H1 (cell line): ENCODE results near the gene ASB11. TPM values are rescaled to one million over a fixed set of nuclear protein-coding genes. Genes with fewer than 3 reads are reported as not detected.

ENCODE experiments used
- CTCF ChIA-PET: fragments of 300-600 bp; sonication (Branson Sonifier 250); formaldehyde crosslinking; loops from one replicate; lab custom pipeline; 2021; ENCODE audit not compliant: partially characterized antibody; lab: Charles Lee
- POLR2A ChIA-PET: fragments of 300-600 bp; sonication (Branson Sonifier 250); formaldehyde crosslinking; loops from one replicate; lab custom pipeline; 2021; ENCODE audit warnings: inconsistent platforms; ENCODE audit not compliant: partially characterized antibody; lab: Charles Lee
- DNase-seq, 2 experiments: peaks; one replicate each; pipeline versions ENCODE4 v3.0.0 to v3.0.0-alpha.2; 2010 to 2022; ENCODE audit warnings: low spot score in 2 of 2, low read depth in 1 of 2, mixed read lengths in 1 of 2
- FAIRE-seq: peaks from 2 replicates; lab custom pipeline; 2011; peaks lifted over from hg19 to GRCh38; lab: Jason Lieb, UNC
- H2AFZ ChIP-seq: 2 replicates; pipeline ENCODE4 v1.8.1; 2012; ENCODE audit warnings: low read length, inconsistent platforms
- H2AK5ac ChIP-seq: 2 replicates; pipeline ENCODE4 v1.6.1; 2013; ENCODE audit warnings: low read depth, low read length
- H2BK120ac ChIP-seq: replicated peaks from 2 replicates; pipeline ENCODE3; 2013; ENCODE audit warnings: low read depth, low read length, inconsistent platforms
- H2BK12ac ChIP-seq: 2 replicates; pipeline ENCODE4 v1.6.1; 2013; ENCODE audit warnings: low read depth, low read length
- H2BK15ac ChIP-seq: 2 replicates; pipeline ENCODE4 v1.6.1; 2013; ENCODE audit warnings: low read length
- H2BK20ac ChIP-seq: 2 replicates; pipeline ENCODE4 v1.6.1; 2013; ENCODE audit warnings: low read length
- H2BK5ac ChIP-seq: 2 replicates; pipeline ENCODE4 v1.6.1; 2013; ENCODE audit warnings: low read depth, low read length
- H3K14ac ChIP-seq: 2 replicates; pipeline ENCODE4 v1.6.1; 2013; ENCODE audit warnings: inconsistent platforms; ENCODE audit not compliant: insufficient read length
- H3K18ac ChIP-seq: 2 replicates; pipeline ENCODE4 v1.6.1; 2013; ENCODE audit warnings: low read length; ENCODE audit errors: extremely low read depth
- H3K23ac ChIP-seq: 2 replicates; pipeline ENCODE4 v1.6.1; 2013; ENCODE audit warnings: inconsistent platforms; ENCODE audit not compliant: insufficient read length
- H3K23me2 ChIP-seq: 2 replicates; pipeline ENCODE4 v1.6.1; 2013; ENCODE audit warnings: low read depth, low read length
- H3K27ac ChIP-seq: 2 replicates; pipeline ENCODE4 v1.6.1; 2011; ENCODE audit warnings: low read depth, low read length, inconsistent platforms
- H3K27me3 ChIP-seq, 4 experiments: replicated peaks in 1 of 4; 1 replicate in 1 of 4; 2 replicates in 3 of 4; pipeline versions ENCODE4 v1.6.1 to v1.8.1; 2011 to 2013; ENCODE audit warnings: low read length in 3 of 4, mild to moderate bottlenecking in 3 of 4, inconsistent platforms in 2 of 4, mixed read lengths in 2 of 4, moderate library complexity in 1 of 4; ENCODE audit not compliant: control insufficient read depth in 3 of 4, insufficient read depth in 3 of 4; ENCODE audit errors: extremely low read depth in 1 of 4
- H3K36me3 ChIP-seq, 4 experiments: 2 replicates each; pipeline versions ENCODE4 v1.6.1 to v1.8.1; 2011 to 2013; ENCODE audit warnings: mild to moderate bottlenecking in 4 of 4, low read length in 3 of 4, moderate library complexity in 2 of 4, control low read depth in 1 of 4, inconsistent platforms in 1 of 4; ENCODE audit not compliant: insufficient read depth in 4 of 4, control insufficient read depth in 2 of 4
- H3K4ac ChIP-seq: replicated peaks from 2 replicates; pipeline ENCODE3; 2013; ENCODE audit warnings: low read length, low read depth, mixed read lengths, inconsistent platforms; ENCODE audit not compliant: insufficient read length
- H3K4me1 ChIP-seq, 4 experiments: replicated peaks in 1 of 4; 1 replicate in 1 of 4; 2 replicates in 3 of 4; pipeline versions ENCODE4 v1.6.1 to v1.8.1; 2011 to 2013; ENCODE audit warnings: low read length in 3 of 4, inconsistent platforms in 2 of 4, mixed read lengths in 1 of 4; ENCODE audit not compliant: insufficient read depth in 4 of 4, control insufficient read depth in 3 of 4
- H3K4me2 ChIP-seq, 2 experiments: 2 replicates each; pipeline versions ENCODE4 v1.6.1 to v1.8.1; 2011 to 2013; ENCODE audit warnings: low read depth in 2 of 2, low read length in 2 of 2, control low read depth in 1 of 2, inconsistent platforms in 1 of 2, mild to moderate bottlenecking in 1 of 2; ENCODE audit not compliant: insufficient read depth in 1 of 2
- H3K4me3 ChIP-seq, 4 experiments: fragments of 200-600, 300-600 bp in 1 of 4; sonication (generic), shearing (Covaris generic), sonication (Bioruptor Twin) in 1 of 4; 2 replicates each; pipeline versions ENCODE4 v1.5.1 to v1.8.1; 2011 to 2016; ENCODE audit warnings: low read length in 4 of 4, low read depth in 3 of 4, control low read depth in 2 of 4, inconsistent platforms in 2 of 4, mild to moderate bottlenecking in 2 of 4, mixed read lengths in 1 of 4, moderate library complexity in 1 of 4; ENCODE audit not compliant: insufficient read depth in 2 of 4; ENCODE audit errors: extremely low read depth in 1 of 4
- H3K56ac ChIP-seq: replicated peaks from 2 replicates; pipeline ENCODE3; 2013; ENCODE audit warnings: low read depth, mild to moderate bottlenecking, mixed read lengths, low read length, inconsistent platforms; ENCODE audit not compliant: insufficient read length
- H3K79me1 ChIP-seq: 2 replicates; pipeline ENCODE4 v1.6.1; 2013; ENCODE audit warnings: low read depth, low read length, control low read depth
- H3K79me2 ChIP-seq, 2 experiments: 2 replicates each; pipeline versions ENCODE4 v1.6.1 to v1.8.1; 2012 to 2013; ENCODE audit warnings: low read length in 2 of 2, mild to moderate bottlenecking in 2 of 2, inconsistent platforms in 1 of 2; ENCODE audit not compliant: insufficient read depth in 2 of 2, control insufficient read depth in 1 of 2
- H3K9ac ChIP-seq, 4 experiments: replicated peaks in 1 of 4; 1 replicate in 1 of 4; 2 replicates in 3 of 4; pipeline versions ENCODE4 v1.6.1 to v1.8.1; 2011 to 2013; ENCODE audit warnings: low read depth in 3 of 4, low read length in 3 of 4, control low read depth in 2 of 4, mild to moderate bottlenecking in 2 of 4, moderate library complexity in 2 of 4, inconsistent platforms in 1 of 4; ENCODE audit errors: extremely low read depth in 1 of 4
- H3K9me3 ChIP-seq, 2 experiments: 2 replicates each; pipeline versions ENCODE4 v1.6.1 to v1.8.1; 2012 to 2013; ENCODE audit warnings: mild to moderate bottlenecking in 2 of 2, moderate library complexity in 2 of 2, control low read depth in 1 of 2, inconsistent platforms in 1 of 2, low read depth in 1 of 2, low read length in 1 of 2, mixed read lengths in 1 of 2; ENCODE audit not compliant: insufficient read depth in 2 of 2
- H4K20me1 ChIP-seq, 2 experiments: replicated peaks in 1 of 2; 2 replicates each; pipeline versions ENCODE3 to v1.8.1; 2011 to 2013; ENCODE audit warnings: inconsistent platforms in 2 of 2, low read length in 2 of 2, mild to moderate bottlenecking in 1 of 2; ENCODE audit not compliant: insufficient read depth in 2 of 2, control insufficient read depth in 1 of 2
- H4K5ac ChIP-seq: 2 replicates; pipeline ENCODE4 v1.6.1; 2013; ENCODE audit warnings: low read length, low read depth, mixed read lengths, inconsistent platforms; ENCODE audit not compliant: insufficient read length
- H4K8ac ChIP-seq: 2 replicates; pipeline ENCODE4 v1.8.0; 2013; ENCODE audit warnings: mild to moderate bottlenecking, moderate library complexity, low read length, inconsistent platforms; ENCODE audit not compliant: insufficient read depth; ENCODE audit errors: extremely low read depth
- H4K91ac ChIP-seq: replicated peaks from 2 replicates; pipeline ENCODE3; 2013; ENCODE audit warnings: low read length, mixed read lengths, inconsistent platforms; ENCODE audit not compliant: insufficient read length
- BACH1 ChIP-seq: IDR thresholded peaks from 2 replicates; pipeline ENCODE4 v1.6.1; 2012; ENCODE audit warnings: low read length, improper control_type of control experiment
- SIX5 ChIP-seq: IDR thresholded peaks from 2 replicates; pipeline ENCODE4 v1.6.1; 2011; ENCODE audit warnings: mild to moderate bottlenecking, low read depth, low read length
- SUZ12 ChIP-seq: fragments of 200-600 bp; sonication (generic); IDR thresholded peaks from 2 replicates; pipeline ENCODE4 v1.6.1; 2012; ENCODE audit warnings: mild to moderate bottlenecking, inconsistent platforms, low read length, moderate library complexity, mixed read lengths
- WGBS, 2 experiments: shearing (Covaris generic) in 1 of 2; methylation state at CpG; one replicate each; pipeline versions ENCODE4 v1.1.6 to v1.1.7; 2013 to 2015; ENCODE audit warnings: low lambda C conversion rate in 2 of 2, mixed read lengths in 2 of 2, inconsistent platforms in 1 of 2, low coverage in 1 of 2, missing lambda C conversion rate in 1 of 2; ENCODE audit not compliant: insufficient replicate concordance in 2 of 2, insufficient coverage in 1 of 2, insufficient read length in 1 of 2; ENCODE audit errors: extremely low coverage in 1 of 2, missing lambda C conversion rate in 1 of 2; 5-methylcytosine and 5-hydroxymethylcytosine counted together
- polyA plus RNA-seq, 7 experiments: library from polyadenylated mRNA; depleted of rRNA in 3 of 7; stranded (reverse) in 5 of 7; unstranded in 2 of 7; fragments of >200 nt in 5 of 7; fragments of 200-250 nt in 2 of 7; gene quantifications; 1 replicate in 5 of 7; 2 replicates in 1 of 7; 4 replicates in 1 of 7; pipeline versions ENCODE4 v1.2.1 to v1.2.3, GENCODE V29; 2011 to 2013; ENCODE audit warnings: missing spikeins in 2 of 7, mixed read lengths in 2 of 7
- total RNA-seq: library from RNA; stranded (reverse); fragmentation: NEBNext Ultra II Directional; extraction: Animal tissue kit (Norgen Biotek cat#: 25700); gene quantifications from 2 replicates; pipeline ENCODE4 v1.2.1, GENCODE V29; 2021

The ASB11 gene
- total and polyA plus RNA-seq, 2 of the 8 experiments (the other 6 are each of a cell fraction or from before 2014, with no cell fraction given) = not detected

GRCh38 chrX:15350329-15350996 is 35.0 kb upstream of the ASB11 start:
- Histone ChIP-seq H2BK120ac (no peak overlapping the region), H3K18ac (no peak overlapping the region), H3K23ac (no peak overlapping the region), H2AK5ac (no peak overlapping the region), H3K14ac (no peak overlapping the region), H3K4ac (no peak overlapping the region), H3K4me3 (no peak overlapping the region), H2BK5ac (no peak overlapping the region), H4K5ac (no peak overlapping the region), H4K20me1 (no peaks in the 10 kb centered on the region), H2BK20ac (no peak overlapping the region), H3K4me2 (no peak overlapping the region), H3K23me2 (no peaks in the 10 kb centered on the region), H3K56ac (no peak overlapping the region), H3K9me3 (no peaks in the 10 kb centered on the region), H3K9ac (no peak overlapping the region), H3K79me1 (no peaks in the 10 kb centered on the region), H3K4me1 (no peaks in the 10 kb centered on the region), H4K8ac (no peak overlapping the region), H2BK15ac (no peak overlapping the region), H3K79me2 (no peaks in the 10 kb centered on the region), H3K27ac (no peak overlapping the region), H2AFZ (no peak overlapping the region), H4K91ac (no peak overlapping the region), H3K36me3 (no peaks in the 10 kb centered on the region), H3K27me3 (no peaks in the 10 kb centered on the region), H2BK12ac (no peak overlapping the region)
- FAIRE-seq (no peak), DNase-seq (peak in 1 of 2 experiments; percentile 45)
- POLR2A ChIA-PET = no interaction called here
- CTCF ChIA-PET = interaction anchor here (0.6 to 6.7 kb wide), 10 partner anchors 8 to 306 kb away, joined by 3 to 106 read pairs (median 3); no protein-coding TSS in a partner anchor
- 50% methylated on average over 4 of the region's 8 CpGs; no CpG with 5 or more reads in 1 of the 2 experiments for WGBS, 2 experiments
- TF ChIP-seq BACH1 (no peak), SIX5 (no peak), SUZ12 (no peak)
